22Rv1 (cell line): ENCODE data around the gene WSB1.

Experiments used
- ZFX ChIP-seq: fragments of 450-650 bp; IDR thresholded peaks from 2 replicates; pipeline ENCODE4 v1.6.1; 2017; ENCODE audit warnings: antibody characterized with exemption, borderline replicate concordance
- TF ChIP-seq, protein P1 (sequence below): fragments of 450-650 bp; IDR thresholded peaks from 2 replicates; pipeline ENCODE4 v1.5.1; 2017; ENCODE audit warnings: mild to moderate bottlenecking

DNA sequence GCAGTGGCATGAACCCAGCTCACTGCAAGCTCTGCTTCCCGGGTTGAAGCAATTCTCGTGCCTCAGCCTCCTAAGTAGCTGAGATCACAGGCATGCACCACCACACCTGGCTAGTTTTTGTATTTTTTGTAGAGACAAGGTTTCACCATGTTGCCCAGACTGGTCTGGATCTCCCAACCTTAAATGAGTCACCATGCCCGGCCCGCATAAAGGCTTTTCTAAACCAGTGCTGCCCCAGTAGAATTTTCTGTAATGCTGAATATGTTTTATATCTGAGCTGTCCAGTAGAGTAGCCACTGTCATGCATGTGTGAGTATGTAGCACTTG lies 36.9 kb upstream of the WSB1 start:
- TF ChIP-seq, protein P1, sequence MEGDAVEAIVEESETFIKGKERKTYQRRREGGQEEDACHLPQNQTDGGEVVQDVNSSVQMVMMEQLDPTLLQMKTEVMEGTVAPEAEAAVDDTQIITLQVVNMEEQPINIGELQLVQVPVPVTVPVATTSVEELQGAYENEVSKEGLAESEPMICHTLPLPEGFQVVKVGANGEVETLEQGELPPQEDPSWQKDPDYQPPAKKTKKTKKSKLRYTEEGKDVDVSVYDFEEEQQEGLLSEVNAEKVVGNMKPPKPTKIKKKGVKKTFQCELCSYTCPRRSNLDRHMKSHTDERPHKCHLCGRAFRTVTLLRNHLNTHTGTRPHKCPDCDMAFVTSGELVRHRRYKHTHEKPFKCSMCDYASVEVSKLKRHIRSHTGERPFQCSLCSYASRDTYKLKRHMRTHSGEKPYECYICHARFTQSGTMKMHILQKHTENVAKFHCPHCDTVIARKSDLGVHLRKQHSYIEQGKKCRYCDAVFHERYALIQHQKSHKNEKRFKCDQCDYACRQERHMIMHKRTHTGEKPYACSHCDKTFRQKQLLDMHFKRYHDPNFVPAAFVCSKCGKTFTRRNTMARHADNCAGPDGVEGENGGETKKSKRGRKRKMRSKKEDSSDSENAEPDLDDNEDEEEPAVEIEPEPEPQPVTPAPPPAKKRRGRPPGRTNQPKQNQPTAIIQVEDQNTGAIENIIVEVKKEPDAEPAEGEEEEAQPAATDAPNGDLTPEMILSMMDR = no peak
- no peak for TF ChIP-seq ZFX
